HG03196 (cell line): ENCODE measurements around the gene OLA1.

Source experiments
- ATAC-seq: cut with Tn5 transposase; IDR thresholded peaks from one replicate; pipeline ENCODE4 v1.9.1; 2021; ENCODE audit not compliant: unreplicated experiment

OLA1 gene

DNA sequence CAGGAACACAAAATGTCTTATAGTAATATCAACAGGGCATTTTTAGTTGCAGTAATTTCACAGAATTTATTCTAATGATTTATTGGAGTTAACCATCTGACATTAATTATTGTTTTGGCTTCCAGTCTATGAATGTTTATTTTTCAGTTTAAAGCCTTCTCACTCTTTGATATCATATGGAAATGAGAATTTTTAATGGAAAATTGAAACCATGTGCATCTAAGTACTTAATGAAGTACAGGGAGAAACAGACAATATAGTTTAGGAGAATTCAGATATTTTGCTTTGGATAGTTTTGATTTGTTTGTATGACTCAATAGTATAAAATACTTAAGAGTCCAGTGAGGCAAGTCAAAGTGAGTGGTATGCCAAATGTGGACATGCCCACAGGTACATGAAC is 126.1 kb downstream of the OLA1 start:
- no peak for ATAC-seq

DNA sequence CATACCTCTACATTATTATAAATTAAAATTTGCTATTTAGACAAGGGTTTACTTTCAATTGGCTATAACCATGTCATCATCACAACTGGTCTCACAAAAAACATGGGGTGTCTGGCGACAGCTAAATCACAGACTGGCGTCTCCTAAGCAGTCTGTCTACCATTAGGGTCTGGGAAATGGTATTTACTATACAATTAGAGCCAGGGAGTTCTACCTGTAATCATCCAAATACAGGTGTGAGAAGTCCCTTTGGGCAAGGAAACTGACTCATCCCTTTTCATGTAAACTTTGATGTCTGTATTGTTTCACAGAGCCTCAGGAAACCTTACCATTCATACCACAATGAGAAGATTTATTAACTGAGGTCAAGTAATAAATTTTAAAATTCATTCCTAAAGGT is 126.7 kb downstream of the OLA1 start:
- ATAC-seq = no peak

DNA sequence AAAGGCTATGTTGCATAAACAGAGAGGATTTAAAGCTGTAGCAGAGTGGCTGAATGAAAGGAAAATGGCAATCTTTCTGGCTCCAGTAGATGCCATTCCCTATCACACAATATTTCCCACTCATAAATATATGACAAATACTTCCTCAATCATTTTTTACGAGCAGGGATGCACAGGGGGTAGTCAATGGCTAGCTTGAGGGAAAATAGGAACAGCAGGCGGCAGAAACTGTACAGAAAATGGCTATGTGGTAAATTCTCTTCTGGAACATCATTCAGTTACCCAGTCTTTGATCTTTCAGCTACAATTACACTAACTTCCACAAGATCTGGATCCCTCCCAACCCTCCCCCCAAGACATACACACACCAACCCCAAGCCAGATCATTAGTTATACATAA is 127.2 kb downstream of the OLA1 start:
- ATAC-seq = no peak

DNA sequence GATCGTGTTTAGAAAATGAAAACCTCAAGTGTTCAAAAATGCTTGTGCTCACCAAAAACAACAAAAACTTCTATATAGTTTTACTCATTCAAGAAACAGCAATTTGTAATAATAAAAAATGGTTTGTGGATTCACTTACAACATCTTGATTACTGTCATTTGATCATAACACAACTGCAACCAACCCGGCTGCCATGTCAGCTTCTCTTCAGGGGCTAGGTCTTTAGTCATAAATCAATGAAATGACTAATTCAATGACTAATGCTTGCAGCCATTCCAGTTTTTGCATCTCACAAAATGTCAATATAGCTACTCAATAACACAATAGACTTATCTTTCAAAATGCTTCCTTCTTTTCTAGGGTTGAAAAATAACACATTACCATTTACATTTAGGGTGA is 128.0 kb downstream of the OLA1 start:
- no peak for ATAC-seq

DNA sequence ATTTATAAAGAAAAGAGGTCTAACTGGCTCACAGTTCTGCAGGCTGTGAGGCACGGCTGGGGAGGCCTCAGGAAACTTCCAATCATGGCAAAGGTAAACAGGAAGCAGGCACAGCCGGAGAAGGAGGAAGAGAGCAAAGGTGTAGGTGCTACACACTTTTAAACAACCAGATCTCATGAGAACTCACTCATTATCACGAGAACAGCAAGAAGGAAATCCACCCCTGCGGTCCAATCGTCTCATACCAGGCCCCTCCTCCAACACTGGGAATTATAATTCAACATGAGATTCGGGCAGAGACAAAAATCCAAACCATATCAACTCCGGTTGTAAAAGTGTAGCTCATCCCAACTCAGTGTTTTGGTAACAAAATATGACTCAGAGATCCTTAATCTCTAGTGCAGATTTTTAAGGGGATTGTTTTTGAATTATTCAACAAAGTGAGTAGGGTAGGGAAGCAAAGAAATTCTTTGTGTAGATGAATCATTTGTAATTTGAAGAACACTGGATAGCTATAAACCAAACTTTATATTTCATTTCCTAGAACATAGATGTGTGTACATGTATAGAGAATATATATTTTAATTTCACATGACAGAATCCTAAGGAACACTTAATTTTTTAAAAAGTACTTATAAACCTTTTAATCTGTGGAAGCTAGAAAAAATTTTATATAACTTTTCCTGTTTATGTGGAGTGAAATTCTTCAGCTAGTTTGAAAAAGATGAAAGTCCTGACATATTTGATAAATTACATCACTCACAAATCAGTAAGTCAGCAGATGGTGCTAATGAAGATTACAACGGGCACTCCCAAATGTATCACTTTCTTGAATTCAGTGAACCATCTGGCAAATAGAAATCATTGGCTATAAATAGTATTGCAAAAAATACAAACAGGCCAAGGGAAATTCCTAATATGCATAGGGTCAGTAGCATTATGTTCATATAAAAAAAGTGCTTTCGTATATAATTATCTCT is 130.1 kb downstream of the OLA1 start:
- no peak for ATAC-seq

DNA sequence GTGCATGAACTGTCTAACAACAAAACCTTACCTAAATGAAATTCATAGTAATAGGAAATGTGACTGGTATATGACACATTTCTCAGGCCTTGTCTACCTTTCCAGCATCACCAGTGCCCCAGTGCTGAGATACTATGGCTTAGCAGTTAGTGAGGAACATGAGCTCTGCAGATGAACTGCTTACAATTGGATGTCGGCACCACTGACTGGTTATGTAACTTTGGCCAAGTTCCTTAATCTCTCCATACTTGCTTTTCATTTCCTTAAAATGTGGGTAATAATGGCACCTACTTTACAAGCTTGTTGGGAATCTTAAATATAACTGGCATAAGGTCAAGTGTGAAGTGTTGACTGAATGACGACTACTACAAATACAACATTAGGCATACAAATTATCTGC is 136.3 kb downstream of the OLA1 start:
- ATAC-seq = no peak

DNA sequence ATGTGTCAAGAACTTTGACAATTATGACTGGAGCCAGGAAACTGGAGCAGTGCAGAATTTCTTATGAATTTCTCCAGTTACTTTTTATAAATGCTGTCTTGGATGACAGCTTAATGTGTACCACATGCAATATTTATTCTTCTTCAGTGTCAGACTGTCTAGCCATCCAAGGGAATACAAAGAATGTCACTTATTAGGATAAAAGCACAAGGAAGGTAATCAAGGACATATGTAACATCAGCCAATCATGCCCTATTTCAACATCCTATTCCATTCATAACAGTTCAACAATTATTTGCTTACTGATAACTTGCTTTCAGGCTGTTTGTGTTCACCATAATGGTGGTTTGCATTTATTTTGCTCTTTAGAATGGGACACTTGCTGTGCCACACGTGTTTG is 139.8 kb downstream of the OLA1 start:
- no peak for ATAC-seq

DNA sequence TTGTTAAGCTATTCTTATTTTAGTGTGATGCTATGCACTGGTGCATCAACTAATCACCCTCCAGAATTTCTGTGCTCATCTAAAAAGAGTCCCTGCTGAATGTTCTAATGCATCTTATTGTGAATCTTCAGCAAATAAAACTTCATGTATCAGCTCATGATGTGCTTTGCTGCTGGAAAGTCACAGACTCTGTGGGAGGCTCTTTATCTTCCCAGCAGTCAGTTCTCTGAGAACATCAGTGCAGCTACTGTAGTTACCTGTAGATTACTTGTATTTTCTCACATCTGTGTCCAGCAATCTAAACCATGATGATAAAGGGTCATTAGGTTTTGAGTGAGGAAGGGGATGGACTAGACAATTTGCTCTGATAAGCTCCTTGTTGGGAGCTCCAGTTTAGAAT is 141.6 kb downstream of the OLA1 start:
- ATAC-seq = no peak

DNA sequence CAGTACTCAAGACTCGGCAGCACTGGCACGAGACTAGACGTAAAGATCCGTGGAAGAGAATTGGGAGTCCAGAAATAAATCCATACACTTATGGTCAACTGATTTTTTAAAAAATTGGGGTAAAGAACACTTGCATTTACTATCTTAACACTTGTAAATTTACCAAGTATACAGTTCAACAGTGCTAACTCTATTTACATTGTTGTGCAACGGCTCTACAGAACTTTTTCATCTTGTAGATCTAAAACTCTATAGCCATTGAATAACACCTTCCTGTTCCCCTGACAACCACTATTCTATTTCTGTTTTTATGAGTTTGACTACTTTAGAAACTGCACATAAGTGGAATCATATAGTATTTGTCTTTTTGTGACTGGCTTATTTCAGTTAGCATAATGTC is 153.8 kb downstream of the OLA1 start:
- ATAC-seq = no peak

DNA sequence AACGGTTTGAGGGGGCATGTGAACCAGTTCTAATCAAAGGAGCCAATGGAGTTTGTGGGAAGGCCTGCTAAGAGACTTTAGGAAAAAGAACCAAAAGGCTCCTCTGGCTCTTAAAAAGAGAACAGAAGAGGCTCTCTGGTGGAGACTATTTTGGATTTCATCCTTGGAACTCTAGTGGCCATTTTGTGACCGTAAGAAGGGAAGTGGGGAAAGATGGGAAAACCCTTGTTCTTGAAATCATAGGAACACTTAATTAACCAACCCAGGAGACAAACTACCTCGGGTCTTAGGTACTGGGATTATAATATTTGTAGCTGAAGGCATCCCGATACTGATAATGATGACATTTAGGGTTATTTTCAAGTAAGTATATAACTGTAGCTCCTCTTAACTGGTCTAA is 157.9 kb downstream of the OLA1 start:
- no peak for ATAC-seq

DNA sequence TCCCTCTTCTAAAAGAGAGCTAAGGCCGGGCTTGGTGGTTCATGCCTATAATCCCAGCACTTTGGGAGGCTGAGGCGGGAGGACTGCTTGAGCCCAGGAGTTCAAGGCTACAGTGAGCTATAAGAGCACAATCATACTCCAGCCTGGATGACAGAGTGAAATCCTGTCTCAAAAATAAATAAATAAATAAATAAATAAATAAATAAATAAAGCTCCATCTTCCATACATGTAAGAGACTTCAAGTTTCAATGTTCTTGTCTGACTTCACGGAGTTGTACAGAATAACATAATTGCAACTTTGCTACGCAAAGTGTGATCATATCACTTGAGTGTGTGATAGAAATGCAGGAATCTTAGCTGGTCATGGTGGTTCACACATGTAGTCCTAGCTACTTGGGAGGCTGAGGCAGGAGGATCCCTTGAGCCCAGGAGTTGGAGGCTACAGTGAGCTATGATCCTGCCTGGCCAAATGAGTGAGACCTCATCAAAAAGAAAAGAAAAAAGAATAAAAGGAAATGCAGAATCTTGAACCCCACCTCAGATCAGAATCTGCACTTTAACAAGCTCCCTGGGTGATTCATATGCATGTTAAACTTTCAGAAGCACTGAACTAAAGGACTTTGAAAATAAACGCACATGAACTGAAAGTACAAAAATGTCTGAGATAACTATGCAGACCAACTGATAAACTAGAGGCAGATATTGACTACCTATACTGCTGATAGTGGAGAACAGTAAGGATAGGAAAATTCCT is 159.4 kb downstream of the OLA1 start:
- ATAC-seq = no peak

DNA sequence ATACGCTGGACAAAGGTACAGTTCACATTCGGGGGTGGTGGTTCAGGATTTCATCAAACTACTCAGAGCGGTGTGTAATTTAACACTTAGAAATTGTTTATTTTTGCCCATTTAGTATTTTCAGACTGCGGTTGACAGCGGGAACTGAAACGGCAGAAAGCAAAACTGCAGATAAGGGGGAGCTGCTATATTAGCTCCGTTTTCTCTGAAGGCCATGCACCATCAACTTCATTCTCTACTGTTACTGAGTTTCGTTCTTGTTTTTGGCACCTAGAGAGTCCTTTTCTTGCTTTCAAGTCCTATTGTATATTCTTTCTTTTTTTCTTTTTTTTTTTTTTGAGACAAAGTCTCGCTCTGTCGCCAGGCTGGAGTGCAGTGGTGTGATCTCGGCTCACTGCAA is 161.6 kb downstream of the OLA1 start:
- no peak for ATAC-seq

DNA sequence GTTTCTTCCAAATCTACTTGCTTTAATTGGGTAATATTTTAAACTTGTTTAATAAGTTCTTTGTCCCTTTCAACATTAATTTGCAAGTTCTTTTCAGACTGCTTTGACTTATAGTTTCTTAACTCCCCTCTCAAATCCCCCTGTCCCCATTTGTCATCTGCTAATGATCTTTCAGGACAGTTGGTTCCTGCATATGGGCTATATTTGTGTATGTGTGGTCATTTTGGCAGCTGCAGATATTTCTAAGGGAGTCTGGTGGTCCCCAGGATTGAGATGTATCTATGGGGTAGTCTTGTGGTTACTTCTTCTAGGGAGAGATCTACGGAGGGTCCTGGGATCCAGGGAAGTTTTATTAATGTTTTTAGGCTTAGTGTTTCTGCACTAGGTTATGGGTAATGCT is 162.6 kb downstream of the OLA1 start:
- no peak for ATAC-seq

DNA sequence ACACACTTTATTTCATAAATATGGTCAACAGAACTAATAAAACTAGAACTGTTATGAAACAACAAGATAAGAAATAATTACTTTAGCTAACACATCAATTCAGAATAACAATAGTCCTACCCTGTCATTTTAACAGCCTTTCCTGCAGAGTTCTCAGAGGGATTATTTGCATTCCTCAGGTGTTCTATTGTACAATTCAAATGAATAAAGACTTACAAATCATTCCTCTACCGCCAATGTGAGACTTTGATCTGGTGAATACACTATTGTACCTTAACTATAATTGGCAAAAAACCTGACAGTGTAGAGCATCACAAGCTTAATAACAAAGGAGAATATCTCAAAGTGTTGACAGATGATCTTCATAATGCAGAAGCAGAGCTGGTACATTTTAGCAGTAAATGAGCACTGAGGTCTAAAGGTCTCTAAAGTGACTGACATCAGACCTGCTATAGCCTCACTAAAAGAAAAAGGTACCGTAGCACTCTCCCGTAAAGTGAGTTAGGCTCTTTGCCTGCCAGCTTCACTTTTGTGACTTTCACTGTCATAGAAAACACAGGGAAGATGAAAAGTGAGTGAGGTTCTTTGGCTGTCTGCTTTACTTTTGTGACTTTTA is 164.4 kb downstream of the OLA1 start:
- no peak for ATAC-seq

DNA sequence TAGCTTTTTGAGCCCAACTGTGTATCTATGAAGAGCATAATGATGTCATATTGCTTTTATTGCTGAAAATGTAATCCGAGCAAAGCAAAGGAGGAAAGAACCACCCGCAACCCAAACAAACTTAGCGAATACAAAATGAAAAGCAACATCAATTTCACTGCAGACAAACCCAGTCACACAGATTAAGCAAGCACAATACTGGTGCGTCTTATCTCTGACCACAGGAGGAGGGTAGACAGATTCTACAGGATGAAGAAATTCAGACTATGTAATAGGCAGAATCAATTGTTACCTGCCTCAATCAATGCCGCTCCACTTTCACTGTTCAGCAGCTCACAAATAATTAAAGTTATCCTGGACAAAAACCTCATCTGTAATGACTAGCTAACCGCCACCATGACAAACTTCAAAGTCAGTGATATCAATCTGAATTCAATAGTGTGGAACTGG is 167.6 kb downstream of the OLA1 start:
- no peak for ATAC-seq

DNA sequence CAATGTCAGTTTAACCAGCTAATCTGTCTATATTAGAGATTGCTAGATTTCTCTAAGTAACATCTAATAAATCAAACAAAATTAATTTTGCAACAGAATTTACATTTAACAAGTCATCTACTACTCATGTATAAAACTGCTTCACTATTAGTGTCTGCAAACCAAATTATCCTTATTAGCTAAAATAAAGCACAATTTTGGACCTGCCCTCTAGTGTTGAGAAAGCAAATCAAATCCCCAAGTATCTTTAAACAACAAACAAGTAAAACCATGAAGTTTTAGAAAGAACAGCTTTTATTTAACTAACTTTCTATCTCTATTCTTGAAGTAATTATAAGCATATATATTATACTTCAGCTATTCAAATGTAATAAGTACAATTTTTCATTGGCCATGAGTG is 170.1 kb downstream of the OLA1 start:
- ATAC-seq = no peak

DNA sequence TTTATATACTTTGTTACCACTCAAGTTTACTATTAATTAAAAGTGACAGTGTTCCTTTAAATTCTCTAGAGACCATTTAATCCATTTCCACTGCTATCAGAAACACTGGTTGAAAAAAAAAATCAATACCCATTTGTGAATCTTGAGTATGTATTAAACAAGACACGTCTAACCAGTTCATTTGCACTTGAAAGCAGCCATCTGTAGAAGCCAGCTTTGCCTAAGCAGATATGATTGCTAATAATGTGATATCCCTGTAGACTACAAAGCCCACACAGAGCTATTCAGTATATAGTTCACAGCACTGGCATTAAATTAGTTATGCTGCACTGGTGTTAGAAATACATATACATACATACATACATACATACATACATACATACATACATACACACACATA is 171.4 kb downstream of the OLA1 start:
- no peak for ATAC-seq

DNA sequence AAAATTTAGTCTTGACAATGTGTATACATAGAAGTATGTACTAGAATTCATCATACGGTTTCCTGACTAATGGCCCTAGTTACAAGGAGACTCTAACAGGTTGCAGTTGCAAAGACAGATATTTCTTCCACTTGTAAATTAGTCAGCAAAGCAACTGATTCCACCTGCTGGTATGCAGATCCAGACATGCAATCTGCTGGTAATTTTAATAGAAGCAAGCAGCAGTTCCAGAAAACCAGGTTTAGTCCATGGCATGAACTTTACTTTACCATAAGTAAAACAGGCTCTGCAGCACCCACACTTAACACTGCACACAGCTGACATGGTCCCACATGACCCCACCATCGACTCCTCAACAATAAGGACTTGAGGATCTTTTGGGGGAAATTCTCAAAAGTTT is 172.3 kb downstream of the OLA1 start:
- no peak for ATAC-seq

DNA sequence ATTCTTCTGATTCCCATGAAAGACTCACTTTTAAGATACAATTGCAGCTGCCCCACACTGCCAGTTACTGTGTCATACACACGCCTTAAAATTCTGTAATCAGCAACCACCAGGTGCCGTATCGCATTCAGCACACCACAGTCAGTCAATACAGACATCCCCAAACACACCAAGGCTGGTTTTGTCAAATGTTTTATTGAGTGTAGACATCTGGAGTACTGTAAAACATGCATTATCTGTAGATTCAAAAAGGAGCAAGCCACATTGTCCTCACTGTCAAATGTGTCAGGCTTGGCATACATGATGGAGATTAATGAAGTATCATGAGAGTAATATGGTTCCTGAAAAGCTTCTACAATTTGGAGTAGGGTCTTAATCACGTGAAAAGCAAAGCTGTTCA is 173.5 kb downstream of the OLA1 start:
- no peak for ATAC-seq

DNA sequence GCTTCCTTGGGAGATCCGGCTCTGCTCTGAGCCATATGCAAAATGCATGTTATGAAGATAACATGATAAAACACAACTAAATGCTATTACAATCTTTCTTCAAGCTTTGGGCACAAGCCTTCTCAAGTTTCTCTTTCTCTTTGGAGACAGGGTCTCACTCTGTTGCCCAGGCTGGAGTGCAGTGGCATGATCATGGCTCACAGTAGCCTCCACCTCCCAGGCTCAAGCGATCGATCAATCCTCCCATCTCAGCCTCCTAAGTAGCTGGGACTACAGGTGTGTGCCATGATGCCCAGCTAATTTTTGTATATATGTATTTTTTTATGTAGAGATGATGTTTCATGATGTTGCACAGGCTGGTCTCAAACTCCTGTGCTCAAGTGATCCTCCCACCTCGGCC is 175.5 kb downstream of the OLA1 start:
- no peak for ATAC-seq

DNA sequence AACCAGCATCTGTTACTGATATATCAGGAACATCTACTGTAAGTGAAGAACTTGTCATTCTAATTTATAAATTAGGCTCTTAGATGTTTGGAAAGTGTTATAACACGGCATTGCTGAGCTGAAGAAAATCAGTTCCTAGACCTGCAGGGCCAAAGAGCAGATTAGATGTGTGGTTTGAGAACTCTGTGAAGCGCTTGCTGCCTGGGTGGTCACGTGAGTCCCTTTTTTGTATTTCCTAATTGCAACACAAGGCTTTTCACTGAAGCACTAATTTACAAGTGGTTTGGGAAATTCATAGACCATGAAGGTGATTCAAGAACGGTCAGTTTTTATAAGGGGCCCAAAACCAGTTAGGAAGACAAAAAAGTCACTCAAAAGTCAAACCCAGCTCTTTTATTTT is 176.3 kb downstream of the OLA1 start:
- no peak for ATAC-seq

DNA sequence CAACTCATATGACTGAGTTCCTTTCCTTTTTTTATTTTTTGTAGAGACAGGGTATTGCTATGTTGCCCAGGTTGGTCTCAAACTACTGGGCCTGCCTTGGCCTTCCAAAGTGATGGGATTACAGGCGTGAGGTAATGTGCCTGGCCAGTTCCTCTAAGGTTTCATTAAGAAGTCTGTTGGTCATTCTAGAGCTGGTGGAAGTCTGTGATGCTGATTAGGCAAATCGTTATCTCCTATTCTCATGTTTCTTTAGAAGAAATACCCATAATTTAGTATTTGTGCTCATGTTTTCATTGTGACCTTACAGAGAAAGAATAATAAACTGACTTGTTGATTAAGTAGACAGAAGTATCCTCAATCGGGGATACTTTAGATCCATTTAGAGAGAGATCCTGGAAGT is 177.0 kb downstream of the OLA1 start:
- ATAC-seq = no peak
